HUDEP-2 (cell line): ENCODE results near the gene CUL9.

Experiments used
- DNase-seq, 76 experiments: peaks; one replicate each; lab custom pipeline; 2025; ENCODE audit not compliant: unreplicated experiment in 76 of 76; lab: John Stamatoyannopoulos, UW

CUL9 gene

GRCh38 chr6:43192911-43193310 is 10.9 kb downstream of the CUL9 start:
- no peak for DNase-seq

DNA sequence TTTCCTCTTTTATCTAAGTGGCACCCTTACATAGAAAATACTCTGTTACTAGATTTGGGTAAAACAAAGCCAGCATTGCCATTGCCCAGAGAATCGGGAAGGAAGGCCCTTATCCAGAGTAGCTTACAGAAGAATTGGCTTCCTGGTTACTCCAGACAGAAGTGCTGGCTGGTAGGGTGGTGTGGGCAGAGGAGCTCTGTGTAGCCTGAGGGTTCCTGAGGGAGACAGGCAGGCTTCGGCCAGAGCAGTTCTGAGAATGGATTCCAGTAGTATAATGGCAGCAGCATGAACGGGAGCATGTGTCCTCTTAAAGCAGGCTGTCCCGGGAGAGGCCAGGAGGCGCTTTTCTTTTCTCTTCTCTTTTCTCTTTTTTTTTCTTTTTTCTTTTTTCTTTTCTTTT is 11.9 kb downstream of the CUL9 start:
- no peak for DNase-seq

GRCh38 chr6:43196337-43196736 is 14.3 kb downstream of the CUL9 start:
- no peak for DNase-seq

DNA sequence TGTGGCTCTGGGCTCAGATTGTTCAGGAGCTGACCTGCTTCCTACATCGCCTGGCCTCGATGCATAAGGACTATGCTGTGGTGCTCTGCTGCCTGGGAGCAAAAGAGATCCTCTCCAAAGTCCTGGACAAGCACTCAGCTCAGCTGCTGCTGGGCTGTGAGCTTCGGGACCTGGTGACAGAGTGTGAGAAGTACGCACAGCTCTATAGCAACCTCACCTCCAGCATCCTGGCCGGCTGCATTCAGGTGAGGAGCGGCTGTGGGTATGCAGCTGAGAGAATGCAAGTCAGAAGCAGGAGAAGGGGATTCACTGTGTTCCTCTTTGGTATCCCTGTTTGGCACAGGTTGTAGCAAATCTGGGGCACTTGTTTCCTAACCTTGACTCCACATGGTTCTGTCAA is 17.9 kb downstream of the CUL9 start:
- no peak for DNase-seq

DNA sequence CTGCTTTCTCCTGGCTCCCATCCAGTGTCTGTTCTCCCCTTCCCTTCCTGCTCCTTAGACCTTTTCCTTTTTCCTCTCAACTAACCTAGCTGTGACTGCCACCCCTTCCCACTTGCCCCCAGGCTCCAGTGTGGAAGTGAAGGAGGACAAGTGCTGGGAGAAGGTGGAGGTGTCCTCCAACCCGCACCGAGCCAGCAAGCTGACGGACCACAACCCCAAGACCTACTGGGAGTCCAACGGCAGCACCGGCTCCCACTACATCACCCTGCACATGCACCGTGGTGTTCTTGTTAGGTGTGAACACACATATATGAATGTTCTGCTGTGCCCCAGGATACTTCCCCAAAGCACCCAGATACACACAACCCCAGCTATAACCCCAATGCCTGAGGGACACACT is 18.5 kb downstream of the CUL9 start:
- no peak for DNase-seq

DNA sequence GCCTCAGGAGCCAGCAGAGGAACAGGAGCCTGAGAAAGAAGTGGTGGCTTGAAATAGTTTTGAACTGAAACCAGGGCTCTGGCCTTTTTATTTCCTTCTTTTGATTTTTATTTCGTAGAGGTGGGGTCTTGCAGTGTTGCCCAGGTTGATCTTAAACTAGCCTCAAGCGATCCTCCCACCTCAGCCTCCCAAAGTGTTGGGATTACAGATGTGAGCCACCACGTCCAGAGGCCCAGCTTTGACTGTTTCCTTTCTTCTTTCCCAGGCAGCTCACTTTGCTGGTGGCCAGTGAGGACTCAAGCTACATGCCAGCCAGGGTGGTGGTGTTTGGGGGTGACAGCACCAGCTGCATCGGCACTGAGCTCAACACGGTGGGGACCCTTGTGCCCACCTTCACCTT is 20.5 kb downstream of the CUL9 start:
- no peak for DNase-seq

DNA sequence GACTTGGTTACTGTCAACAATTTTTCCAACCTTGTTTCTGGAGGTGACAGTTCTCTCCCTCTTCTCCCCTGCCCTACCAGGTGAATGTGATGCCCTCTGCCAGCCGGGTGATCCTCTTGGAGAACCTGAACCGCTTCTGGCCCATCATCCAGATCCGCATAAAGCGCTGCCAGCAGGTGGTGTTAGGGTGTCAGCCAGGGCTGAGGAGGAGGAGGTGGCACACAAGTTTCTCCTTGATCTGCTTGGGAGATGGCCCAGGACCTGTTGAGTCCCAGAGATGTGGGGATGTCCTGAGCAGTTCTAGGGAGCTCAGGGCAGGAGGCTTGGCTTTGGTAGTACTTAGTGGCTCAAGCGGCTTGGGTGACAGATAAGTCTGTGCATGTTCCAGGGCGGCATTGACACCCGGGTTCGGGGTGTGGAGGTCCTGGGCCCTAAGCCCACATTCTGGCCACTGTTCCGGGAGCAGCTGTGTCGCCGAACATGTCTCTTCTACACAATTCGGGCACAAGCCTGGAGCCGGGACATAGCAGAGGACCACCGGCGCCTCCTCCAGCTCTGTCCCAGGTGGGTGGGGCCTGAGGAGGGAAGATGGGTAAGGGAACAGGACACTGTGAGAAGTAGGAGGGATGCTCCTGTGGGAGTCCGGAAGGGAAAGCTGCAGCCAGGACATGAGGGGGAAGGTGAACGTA is 21.2 kb downstream of the CUL9 start:
- no peak for DNase-seq

DNA sequence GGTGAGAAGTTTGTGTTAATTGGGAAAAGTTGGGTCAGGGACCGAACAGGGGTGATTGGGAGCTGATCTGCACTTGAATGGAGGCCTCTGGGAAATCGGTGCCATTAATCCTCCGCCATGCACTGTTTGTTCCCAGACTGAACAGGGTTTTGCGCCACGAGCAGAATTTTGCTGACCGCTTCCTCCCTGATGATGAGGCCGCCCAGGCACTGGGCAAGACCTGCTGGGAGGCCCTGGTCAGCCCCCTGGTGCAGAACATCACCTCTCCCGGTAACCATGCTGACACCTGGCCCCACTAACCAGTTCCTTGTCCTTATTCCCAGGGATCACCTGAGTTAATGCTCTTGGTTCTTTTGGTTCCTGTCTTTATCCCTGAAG is 21.7 kb downstream of the CUL9 start:
- no peak for DNase-seq

DNA sequence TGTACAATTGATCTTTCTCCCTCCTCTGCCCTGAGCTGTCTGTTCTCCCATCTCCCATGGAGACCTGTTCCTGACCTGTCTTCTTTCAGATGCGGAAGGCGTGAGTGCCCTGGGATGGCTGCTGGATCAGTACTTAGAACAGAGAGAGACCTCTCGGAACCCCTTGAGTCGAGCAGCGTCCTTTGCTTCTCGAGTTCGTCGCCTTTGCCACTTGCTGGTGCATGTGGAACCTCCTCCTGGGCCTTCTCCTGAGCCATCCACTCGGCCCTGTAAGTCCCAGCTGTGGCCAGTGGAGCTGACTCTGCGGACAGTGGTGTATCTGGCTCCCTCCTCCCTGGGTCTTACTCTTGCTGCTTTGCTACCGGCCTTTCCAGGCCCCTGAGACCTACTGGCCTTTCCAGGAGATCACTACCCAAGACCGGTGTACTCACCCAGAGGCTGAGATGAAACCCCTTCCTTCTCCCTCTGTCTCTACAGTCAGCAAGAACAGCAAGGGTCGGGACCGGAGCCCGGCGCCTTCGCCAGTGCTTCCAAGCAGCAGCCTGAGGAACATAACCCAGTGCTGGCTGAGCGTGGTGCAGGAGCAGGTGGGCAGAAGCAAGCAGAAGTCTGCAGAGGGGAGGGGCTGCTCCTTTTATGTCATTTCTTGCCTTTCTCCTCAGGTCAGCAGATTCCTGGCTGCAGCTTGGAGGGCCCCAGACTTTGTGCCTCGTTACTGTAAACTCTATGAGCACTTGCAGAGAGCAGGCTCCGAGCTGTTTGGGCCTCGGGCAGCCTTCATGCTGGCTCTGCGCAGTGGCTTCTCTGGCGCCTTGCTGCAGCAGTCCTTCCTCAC is 22.5 kb downstream of the CUL9 start:
- DNase-seq, result no peak

DNA sequence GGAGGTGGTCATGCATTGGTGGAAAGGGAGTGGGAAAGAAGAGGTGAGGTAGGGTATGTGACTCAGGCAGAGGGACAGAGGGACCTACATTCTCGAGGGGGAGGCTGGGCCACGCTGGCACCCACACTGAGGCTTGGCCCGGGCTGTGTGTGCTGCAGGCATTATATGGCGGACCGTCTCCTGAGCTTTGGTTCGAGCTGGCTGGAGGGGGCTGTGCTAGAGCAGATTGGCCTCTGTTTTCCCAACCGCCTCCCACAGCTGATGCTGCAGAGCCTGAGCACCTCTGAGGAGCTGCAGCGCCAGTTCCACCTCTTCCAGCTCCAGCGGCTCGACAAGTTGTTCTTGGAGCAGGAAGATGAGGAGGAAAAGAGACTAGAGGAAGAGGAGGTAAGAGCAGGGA is 23.9 kb downstream of the CUL9 start:
- no peak for DNase-seq

DNA sequence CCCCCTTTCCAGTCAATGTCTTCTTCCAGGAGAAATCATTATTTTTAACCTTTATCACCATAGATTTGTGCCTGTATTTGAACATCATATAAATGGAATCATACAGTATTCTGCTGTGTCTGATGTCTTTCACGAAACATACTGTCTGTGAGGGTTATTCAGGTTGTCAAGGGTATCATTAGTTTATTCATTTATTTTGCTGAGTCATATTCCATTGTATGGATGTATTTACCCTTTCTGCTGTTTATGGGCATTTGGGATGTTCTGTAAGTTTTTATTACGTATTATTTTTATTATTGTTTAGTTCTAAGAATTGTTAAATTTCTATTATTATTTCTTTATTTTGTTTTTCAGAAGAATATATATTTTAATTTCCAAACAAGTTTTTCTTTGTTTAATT is 25.3 kb downstream of the CUL9 start:
- DNase-seq, result no peak

DNA sequence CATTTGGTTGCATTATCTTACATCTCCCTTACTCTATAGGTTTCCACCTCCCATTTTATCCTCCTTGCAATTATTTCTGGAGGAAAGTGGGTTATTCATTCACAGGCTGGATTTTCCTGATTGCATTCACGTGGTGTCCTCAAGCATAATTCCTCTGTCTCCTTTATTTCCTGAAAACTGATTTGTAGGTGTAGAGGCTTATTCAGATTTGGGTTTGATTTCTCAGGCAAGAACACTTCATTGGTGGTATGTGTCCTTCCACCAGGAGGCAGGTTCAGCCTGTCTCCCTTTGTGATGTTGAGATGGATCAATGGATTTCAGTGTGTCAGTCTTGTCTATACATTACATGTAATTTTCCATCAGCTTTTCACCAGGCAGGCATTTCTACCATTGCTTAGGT is 30.0 kb downstream of the CUL9 start:
- no peak for DNase-seq

DNA sequence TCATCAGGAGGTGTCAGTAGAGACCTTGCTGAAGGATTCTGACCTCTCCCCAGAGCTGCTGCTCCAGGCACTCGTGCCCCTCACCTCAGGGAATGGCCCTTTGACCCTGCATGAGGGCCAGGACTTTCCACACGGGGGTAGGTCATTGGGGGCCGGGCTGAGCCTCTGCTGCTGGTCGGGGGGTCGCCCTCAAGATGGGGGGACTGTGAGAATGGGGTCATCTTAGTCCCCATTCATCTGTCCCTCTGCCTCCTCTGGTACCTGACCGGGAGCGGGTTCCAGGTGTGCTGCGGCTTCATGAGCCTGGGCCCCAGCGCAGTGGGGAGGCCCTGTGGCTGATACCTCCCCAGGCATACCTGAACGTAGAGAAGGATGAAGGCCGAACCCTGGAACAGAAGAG is 31.4 kb downstream of the CUL9 start:
- no peak for DNase-seq

- no peak for DNase-seq
Observed at GRCh38 chr6:43215066-43215465, 33.1 kb downstream of the CUL9 start.

DNA sequence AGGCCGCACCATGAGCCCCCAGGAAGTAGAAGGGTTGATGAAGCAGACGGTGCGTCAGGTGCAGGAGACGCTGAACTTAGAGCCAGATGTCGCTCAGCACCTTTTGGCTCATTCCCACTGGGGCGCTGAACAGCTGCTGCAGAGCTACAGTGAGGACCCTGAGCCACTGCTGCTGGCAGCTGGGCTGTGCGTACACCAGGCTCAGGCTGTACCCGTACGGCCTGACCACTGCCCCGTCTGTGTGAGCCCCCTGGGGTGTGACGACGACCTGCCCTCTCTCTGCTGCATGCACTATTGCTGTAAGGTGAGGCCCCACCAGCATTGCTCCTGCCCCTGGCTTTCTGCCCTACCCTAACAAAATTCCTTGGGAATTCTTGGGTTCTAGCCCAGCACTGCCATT is 34.2 kb downstream of the CUL9 start:
- DNase-seq, result no peak

DNA sequence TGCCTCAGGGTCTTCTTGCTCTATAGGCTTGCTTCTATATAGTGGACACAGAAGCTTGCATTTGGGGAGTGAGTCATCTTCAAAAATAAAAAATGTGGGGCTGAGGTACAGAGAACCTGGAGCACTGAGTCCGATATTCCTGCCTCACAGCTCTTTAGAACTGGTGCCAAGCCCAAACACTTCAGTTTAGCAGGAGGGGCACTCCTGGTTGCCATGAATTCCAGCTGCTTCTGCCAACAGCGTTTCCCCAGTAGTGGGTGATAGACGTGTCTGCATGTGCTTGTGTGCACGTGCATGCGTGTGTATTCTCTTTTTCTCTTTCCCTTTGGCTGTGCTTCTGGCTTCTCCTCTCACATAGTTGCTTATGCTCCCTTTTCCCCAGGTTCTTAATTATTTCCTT is 35.4 kb downstream of the CUL9 start:
- no peak for DNase-seq

DNA sequence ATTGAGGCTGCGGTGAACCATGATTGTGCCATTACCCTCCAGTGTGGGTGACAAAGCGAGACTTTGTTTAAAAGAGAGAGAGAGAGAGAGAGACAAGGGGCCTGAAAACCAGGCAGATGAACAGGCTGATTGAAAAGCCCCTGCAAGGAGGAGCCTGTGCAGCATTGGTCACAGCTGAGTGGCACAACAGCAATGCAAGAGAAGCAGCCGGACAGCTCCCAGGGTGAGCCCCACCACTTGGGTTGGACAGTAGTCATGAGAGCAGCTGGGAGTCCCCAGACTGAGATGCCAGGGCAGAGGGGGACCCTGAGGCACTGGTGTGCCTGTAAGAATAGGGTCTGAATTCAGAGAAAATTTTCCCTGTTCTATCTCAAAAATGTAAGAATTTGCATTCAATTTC is 37.1 kb downstream of the CUL9 start:
- no peak for DNase-seq

DNA sequence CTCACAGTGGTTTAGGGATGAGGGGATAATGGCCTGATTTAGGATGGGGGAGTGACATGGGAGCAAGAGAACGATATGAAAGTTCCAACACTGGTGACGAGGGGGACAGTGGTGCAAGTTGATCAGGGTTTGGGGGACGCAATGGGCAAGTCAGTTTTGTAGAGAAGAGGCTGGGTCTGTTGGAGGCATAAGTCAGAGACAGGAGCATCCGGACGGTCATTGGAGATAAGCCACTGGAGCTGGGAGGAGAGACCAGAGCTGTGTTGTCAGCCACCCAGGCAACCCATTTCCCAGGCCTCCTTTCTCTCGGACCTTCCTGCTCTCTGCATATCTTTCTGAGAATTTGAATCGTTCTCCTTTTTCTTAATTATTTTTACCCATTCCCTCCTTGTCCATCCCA is 37.8 kb downstream of the CUL9 start:
- DNase-seq, result no peak

- DNase-seq, result no peak
Observed at GRCh38 chr6:43220439-43220951, 38.5 kb downstream of the CUL9 start.

DNA sequence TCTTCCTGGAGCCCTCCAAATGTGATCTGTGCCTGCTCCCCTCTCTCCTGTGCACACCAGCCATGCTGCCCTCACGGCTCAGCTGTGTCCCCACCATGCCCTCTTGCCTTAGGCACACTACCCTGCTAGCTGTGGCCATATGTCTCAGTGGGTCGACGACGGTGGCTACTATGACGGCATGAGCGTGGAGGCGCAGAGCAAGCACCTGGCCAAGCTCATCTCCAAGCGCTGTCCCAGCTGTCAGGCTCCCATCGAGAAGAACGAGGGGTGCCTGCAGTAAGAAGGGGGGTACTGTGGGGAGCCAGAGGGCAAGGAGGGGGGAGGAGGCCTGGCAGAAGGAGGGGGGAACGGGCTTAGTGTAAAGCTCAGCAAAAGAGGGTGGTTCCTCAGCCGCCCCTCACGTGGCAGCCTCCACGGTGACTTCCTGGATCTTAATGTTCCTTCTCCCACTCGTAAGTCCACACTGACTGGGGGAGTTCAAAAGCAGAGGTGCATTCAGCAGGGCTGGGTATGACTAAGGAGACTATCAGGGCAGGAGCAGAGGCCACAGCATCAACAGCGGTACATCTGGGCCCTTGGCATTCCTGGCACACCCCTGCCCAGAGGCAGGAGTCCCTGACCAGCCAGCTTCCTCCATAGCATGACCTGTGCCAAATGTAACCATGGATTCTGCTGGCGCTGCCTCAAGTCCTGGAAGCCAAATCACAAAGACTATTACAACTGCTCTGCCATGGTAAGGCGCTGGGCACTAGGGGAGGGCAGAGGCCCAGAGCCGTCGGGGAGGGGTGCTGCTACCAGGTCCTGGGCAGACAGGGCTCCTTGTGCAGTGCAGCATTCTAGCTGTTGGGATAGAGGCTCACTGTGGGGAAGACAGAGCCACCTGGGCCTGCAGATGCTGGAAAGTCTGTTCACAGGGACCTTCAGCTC is 39.3 kb downstream of the CUL9 start:
- DNase-seq, result no peak

DNA sequence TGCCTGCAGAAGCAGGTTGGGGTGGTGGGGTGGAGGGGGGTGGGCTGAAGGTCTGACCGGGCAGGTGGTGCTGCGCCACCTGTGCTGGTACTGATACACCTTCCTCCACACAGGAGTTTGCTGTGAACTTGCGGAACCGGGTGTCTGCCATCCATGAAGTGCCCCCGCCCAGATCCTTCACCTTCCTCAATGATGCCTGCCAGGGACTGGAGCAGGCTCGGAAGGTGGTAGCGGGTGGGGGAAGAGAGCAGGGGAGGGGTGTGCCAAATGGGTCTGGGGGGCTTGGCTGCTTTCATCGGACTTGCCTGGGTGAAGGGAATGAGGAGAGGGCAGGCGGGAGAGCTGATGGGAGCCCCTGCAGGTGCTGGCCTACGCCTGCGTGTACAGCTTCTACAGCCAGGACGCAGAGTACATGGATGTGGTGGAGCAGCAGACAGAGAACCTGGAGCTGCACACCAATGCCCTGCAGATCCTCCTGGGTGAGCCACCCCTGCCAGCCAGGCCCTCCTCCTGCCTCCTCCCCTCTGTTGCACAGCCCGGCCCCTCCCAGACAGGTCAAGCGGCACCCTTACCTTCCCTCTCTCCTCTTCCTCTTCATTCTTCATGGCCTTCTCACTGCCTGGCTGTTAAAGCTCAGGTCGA is 40.5 kb downstream of the CUL9 start:
- no peak for DNase-seq
